Breast epithelium (tissue), 4 donors: Measurements from ENCODE around the gene NELFE. TPM values are rescaled to one million over a fixed set of nuclear protein-coding genes. Genes with fewer than 3 reads are reported as not detected.
"Not testable (repeated sequence)": the region's sequence is repeated elsewhere in the genome, so short reads cannot be mapped to it uniquely, and the experiment has no call there.

ENCODE experiments used
- DNase-seq, 2 donors: peaks; one replicate each; pipeline ENCODE4 v3.0.0-alpha.2; 2019; ENCODE audit warnings: low spot score in 2 of 2
- H3K27ac ChIP-seq, 2 donors: fragments of 200-600 bp; sonication (generic) in 1 of 2; one replicate each; pipeline ENCODE4 v1.5.1; 2016 to 2019; ENCODE audit warnings: mild to moderate bottlenecking in 1 of 2
- H3K27me3 ChIP-seq, 2 donors: fragments of 200-600 bp; sonication (generic) in 1 of 2; one replicate each; pipeline versions ENCODE4 v1.5.1 to v1.6.0; 2017 to 2019; ENCODE audit warnings: control low read depth in 1 of 2, mild to moderate bottlenecking in 1 of 2
- H3K36me3 ChIP-seq: fragments of 200-600 bp; one replicate; pipeline ENCODE4 v1.5.1; 2019
- H3K4me1 ChIP-seq, 2 donors: fragments of 200-600 bp; sonication (generic); one replicate each; pipeline ENCODE4 v1.5.1; 2016 to 2019; ENCODE audit warnings: control low read depth in 1 of 2
- H3K4me3 ChIP-seq, 3 donors: fragments of 200-600 bp; sonication (generic); 1 replicate in 2 of 3; 2 replicates in 1 of 3; pipeline ENCODE4 v1.5.1; 2016 to 2019; ENCODE audit warnings: mild to moderate bottlenecking in 3 of 3, moderate library complexity in 2 of 3
- H3K9me3 ChIP-seq, 2 donors: fragments of 200-600 bp; sonication (generic) in 1 of 2; one replicate each; pipeline ENCODE4 v1.5.1; 2016 to 2019; ENCODE audit warnings: control low read depth in 1 of 2
- CTCF ChIP-seq, 3 donors: fragments of 450-650 bp; IDR thresholded peaks; one replicate each; pipeline ENCODE4 v1.5.1; 2016 to 2017; ENCODE audit warnings: antibody characterized with exemption in 3 of 3, mild to moderate bottlenecking in 3 of 3, moderate library complexity in 3 of 3
- POLR2A ChIP-seq: fragments of 450-650 bp; IDR thresholded peaks from one replicate; pipeline ENCODE4 v1.6.1; 2016; ENCODE audit warnings: antibody characterized with exemption, mild to moderate bottlenecking, moderate library complexity
- POLR2AphosphoS5 ChIP-seq, 3 donors: sonication (generic); formaldehyde crosslinking; IDR thresholded peaks; one replicate each; pipeline ENCODE4 v1.6.1; 2017; ENCODE audit warnings: antibody characterized with exemption in 3 of 3
- intact Hi-C: fragments of 100-400 bp; cut with DNase I; formaldehyde crosslinking; loops from one replicate; pipeline ENCODE4 v1.15.1; 2023; ENCODE audit warnings: low total_unique reads
- total RNA-seq, 3 donors: library from RNA; depleted of rRNA; stranded (reverse); fragments of >200 nt; gene quantifications; one replicate each; pipeline ENCODE4 v1.1.0, GENCODE V29; 2016

The NELFE gene
- total RNA-seq, 3 donors from 2014 or later = 77.3 to 92.7 (median 90.1) TPM

- H3K4me1 ChIP-seq = peaks cover 4 to 8% of the 10 kb centered on the region in 2 donors
- intact Hi-C loops = no loop called here
- no peak overlapping the region for H3K4me3 ChIP-seq
- H3K9me3 ChIP-seq = no peaks in the 10 kb centered on the region
- H3K27me3 ChIP-seq = no peaks in the 10 kb centered on the region
- no peak for DNase-seq
- TF ChIP-seq POLR2AphosphoS5 (IDR thresholded peaks at IDR 0.05) (no peak), CTCF (IDR thresholded peaks at IDR 0.05) (no peak), POLR2A (no peak)
- no peak overlapping the region for H3K27ac ChIP-seq
- H3K36me3 ChIP-seq = no peaks in the 10 kb centered on the region
Observed at GRCh38 chr6:31977816-31978431, 19.2 kb upstream of the NELFE start.

GRCh38 chr6:31976065-31976464 lies 17.3 kb upstream of the NELFE start:
- H3K27ac ChIP-seq, H3K36me3 ChIP-seq, H3K9me3 ChIP-seq, H3K27me3 ChIP-seq, H3K4me3 ChIP-seq, intact Hi-C loops, DNase-seq: not testable (repeated sequence)
- peaks cover 7 to 11% of the 10 kb centered on the region in 2 donors for H3K4me1 ChIP-seq

DNA sequence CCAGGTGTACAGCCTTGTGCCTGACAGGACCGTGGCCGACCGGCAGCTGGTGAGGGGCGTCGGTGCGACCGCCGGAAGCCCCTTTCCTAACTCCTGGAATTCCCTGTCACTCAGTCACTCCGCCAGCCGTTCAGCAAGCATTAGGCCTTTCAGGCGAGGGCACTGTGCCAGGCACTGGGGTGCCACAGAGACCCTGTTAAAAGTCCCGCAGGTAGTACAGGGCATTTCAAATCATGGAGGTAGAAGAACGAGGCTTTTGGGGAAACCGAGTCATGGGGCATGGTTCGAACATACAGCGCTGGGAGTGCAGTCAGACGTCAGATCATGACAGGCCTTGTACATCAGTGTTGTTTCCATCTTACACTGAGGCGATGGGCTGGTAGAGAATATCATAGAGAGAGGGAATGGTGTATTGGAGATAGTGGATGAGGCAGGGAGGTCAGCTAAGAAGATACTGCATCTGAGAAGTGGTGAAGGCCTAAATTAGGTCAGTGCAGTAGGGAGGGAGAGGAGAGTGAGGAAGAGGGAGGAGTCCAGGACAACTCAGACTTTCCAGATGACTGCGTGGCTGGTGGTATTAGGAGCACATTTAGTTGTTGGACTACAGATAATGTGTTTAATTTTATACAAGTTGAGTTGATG lies 14.1 kb upstream of the NELFE start:
- Histone ChIP-seq H3K9me3 (no peaks in the 10 kb centered on the region), H3K27me3 (no peaks in the 10 kb centered on the region), H3K4me1 (peaks cover 8 to 15% of the 10 kb centered on the region in 2 donors), H3K27ac (peak overlapping the region; percentile 99), H3K36me3 (no peaks in the 10 kb centered on the region), H3K4me3 (peak overlapping the region; percentile 60 to 99 (median 73))
- TF ChIP-seq POLR2A (no peak), CTCF (IDR thresholded peaks at IDR 0.05) (no peak), POLR2AphosphoS5 (IDR thresholded peaks at IDR 0.05) (no peak)
- no peak for DNase-seq
- intact Hi-C loops = no loop called here

- peaks cover 8 to 15% of the 10 kb centered on the region in 2 donors for H3K4me1 ChIP-seq
- no peaks in the 10 kb centered on the region for H3K9me3 ChIP-seq
- peak within 1 kb of the TSS; percentile 99 for H3K27ac ChIP-seq
- intact Hi-C loops = loop anchor here (2.0 kb wide), 1 partner anchor 71 kb away; no protein-coding TSS in a partner anchor
- TF ChIP-seq POLR2A = peak; percentile 31
- TF ChIP-seq CTCF (IDR thresholded peaks at IDR 0.05) = peak in 1 of 3 donors; percentile 13
- peak; percentile 92 to 97 (median 93) for TF ChIP-seq POLR2AphosphoS5 (IDR thresholded peaks at IDR 0.05)
- H3K4me3 ChIP-seq = peak within 1 kb of the TSS; percentile 60 to 99 (median 73)
- no peaks in the 10 kb centered on the region for H3K27me3 ChIP-seq
- H3K36me3 ChIP-seq = no peaks in the 10 kb centered on the region
- DNase-seq = peak; percentile 93 to 97
Observed at GRCh38 chr6:31971993-31972708, 13.4 kb upstream of the NELFE start, which contains the start of gene DXO. TSS of gene DXO (minus strand) at chr6:31972138. CDS start at chr6:31971675, 463 bp downstream.

- Histone ChIP-seq H3K4me3 (peak overlapping the region; percentile 60 to 99 (median 73)), H3K27ac (peak overlapping the region; percentile 99), H3K36me3 (no peaks in the 10 kb centered on the region), H3K27me3 (no peaks in the 10 kb centered on the region), H3K9me3 (no peaks in the 10 kb centered on the region), H3K4me1 (peaks cover 8 to 15% of the 10 kb centered on the region in 2 donors)
- TF ChIP-seq POLR2A (no peak), CTCF (IDR thresholded peaks at IDR 0.05) (no peak), POLR2AphosphoS5 (IDR thresholded peaks at IDR 0.05) (no peak)
- intact Hi-C loops = loop anchor here (2.0 kb wide), 1 partner anchor 71 kb away; no protein-coding TSS in a partner anchor
- DNase-seq = no peak
Observed at GRCh38 chr6:31971279-31971992, 12.7 kb upstream of the NELFE start.
